AG09309 (cell line): ENCODE results near the gene AQP4.

ENCODE experiments used
- DNase-seq: peaks from one replicate; pipeline ENCODE4 v3.0.0-alpha.2; 2010; ENCODE audit warnings: low read depth
- H3K4me3 ChIP-seq: 2 replicates; pipeline ENCODE4 v1.5.1; 2011; ENCODE audit warnings: mild to moderate bottlenecking, low read depth, low read length, moderate library complexity; ENCODE audit not compliant: control insufficient read depth
- TF ChIP-seq, protein P1 (sequence below): IDR thresholded peaks from 2 replicates; pipeline ENCODE4 v1.5.1; 2011; ENCODE audit warnings: mild to moderate bottlenecking, low read depth, low read length, inconsistent platforms; ENCODE audit not compliant: insufficient read depth, control insufficient read depth; ENCODE audit errors: missing control alignments

Gene AQP4

DNA sequence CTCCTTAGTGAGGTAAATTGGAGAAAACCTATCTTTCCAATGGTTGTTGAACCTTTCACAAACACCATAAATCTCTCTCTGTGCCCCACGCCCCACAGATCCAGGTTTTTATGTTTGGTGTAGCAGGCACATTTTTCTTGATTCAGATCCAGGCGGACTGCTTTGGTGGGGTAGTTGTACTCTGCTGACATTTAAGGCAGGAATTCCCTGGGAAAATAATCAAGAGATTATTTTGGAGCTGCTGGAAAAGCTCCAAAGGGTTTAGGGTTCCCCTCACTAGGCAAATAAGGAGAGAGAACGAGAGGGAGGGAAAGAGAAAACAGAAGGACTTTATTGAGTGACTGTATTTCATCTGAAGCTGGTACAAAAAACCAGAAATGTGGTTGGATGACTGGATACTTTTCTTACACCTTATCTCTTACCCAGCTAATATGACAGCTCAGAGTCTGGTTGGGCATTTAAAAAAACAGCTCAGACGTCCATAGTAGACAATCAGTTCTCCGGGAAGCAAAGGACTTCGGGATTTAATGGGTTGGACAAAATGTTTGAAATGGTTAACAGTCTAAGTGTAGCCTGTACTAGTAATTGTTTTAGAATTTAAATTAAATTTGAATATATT lies 3.6 kb upstream of the AQP4 start:
- H3K4me3 ChIP-seq, result no peak overlapping the region
- TF ChIP-seq, protein P1, sequence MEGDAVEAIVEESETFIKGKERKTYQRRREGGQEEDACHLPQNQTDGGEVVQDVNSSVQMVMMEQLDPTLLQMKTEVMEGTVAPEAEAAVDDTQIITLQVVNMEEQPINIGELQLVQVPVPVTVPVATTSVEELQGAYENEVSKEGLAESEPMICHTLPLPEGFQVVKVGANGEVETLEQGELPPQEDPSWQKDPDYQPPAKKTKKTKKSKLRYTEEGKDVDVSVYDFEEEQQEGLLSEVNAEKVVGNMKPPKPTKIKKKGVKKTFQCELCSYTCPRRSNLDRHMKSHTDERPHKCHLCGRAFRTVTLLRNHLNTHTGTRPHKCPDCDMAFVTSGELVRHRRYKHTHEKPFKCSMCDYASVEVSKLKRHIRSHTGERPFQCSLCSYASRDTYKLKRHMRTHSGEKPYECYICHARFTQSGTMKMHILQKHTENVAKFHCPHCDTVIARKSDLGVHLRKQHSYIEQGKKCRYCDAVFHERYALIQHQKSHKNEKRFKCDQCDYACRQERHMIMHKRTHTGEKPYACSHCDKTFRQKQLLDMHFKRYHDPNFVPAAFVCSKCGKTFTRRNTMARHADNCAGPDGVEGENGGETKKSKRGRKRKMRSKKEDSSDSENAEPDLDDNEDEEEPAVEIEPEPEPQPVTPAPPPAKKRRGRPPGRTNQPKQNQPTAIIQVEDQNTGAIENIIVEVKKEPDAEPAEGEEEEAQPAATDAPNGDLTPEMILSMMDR, result no peak
- no peak for DNase-seq

DNA sequence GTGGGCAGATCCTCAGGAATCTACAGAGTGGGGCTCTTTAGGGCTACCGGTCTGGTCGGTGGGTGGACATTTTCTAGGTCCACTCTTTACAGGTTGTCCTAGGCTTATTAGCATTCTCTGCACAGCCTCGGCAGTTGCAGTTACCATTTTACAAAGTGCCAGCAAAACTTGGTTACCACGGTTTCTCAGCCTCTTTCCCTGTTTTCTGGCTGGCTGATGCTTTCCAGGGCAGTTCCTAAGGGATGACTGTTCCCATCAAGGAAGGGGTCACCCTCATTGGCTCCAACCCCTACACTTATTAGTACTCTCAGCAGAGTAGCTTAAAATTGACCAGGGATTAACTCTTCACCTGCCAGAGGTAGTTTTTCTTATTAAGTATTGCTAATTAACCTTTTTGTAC lies 2.0 kb upstream of the AQP4 start:
- no peak overlapping the region for H3K4me3 ChIP-seq
- TF ChIP-seq, protein P1, result no peak
- DNase-seq, result no peak

DNA sequence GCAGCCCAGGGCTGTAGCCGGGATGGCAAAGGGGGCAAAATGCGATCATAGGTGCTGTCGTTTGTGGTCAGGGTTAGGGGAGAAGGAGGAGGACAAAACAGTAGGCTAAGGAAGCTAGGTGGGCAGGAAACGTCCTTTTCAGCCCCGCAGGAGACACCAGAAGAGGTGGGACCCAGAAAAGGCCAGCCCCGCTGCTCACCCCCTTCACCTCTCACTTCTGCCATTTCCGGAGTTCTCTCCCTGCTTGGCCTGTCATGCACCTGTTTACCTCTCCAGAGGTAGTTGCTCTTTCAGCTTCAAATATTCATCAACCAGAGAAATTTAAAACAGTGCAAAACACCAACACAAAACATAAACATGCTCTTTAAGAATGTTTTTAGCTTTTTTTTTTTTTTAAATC lies 849 bp downstream of the AQP4 start:
- DNase-seq, result no peak
- no peak overlapping the region for H3K4me3 ChIP-seq
- TF ChIP-seq, protein P1, result no peak

DNA sequence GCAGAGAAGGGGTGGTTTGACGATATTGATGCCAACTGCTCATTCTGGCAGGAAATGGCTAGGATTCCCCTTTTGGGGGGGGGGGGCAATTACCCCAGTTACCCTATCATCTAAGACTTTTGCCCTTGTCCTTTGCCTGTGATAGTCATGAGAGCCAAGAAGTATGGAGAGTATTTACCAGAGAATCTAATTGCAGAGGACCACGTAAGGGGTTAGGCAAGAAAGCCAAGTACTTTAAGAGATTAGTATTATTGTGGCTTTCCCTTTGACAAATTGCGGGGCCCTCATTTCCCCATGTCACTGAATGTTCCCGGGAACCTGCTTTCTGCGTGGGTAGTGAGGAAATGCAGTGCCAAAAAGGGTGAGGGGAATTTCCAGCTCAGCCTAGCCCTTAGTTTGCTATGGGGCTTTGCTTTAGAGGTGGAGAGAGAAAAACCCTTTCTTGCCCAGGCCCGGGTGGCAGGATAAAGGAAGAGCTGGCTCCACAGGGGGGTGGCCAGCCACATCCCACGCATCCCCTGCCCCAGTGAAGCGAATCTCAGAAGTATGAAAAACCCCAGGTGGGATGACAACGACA lies 1.5 kb downstream of the AQP4 start:
- DNase-seq, result no peak
- TF ChIP-seq, protein P1, result no peak
- H3K4me3 ChIP-seq, result no peak overlapping the region

DNA sequence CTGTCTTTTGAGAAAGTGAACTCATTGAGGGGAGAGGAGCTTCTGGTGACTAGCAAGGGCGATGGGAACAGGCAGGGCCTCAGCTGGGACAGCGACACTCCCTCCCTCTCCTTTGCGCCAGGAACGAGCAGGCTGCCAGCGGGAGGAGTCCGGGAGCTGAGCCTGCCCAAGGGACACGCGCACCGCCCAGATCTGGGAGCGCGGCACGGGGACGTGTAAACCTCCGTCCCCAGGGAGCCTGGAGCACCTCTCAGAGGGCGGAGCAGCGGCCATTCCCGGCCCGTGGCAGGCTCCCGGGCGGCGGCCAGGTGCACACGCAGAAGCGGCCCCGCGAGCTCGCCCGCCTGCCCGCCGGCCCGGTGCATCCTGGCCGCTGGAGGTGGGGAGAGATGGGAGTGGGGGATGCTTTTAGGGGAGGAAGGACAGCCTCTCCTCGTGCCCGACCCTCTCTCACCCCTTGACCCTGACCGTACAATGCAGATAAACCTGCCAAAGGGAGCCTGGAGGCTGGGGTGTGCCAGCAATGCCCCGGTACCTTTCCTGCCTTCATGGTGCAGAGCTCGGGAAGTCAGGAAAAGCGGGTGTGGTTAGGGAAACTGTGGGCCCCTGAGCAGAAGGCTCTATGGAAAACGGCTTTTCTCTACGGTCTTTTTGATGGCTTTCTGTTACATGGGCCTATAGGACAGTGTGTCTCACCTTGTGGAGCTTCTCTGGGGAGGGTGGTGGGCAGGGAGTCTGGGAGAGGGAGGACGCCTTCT lies 2.2 kb downstream of the AQP4 start:
- H3K4me3 ChIP-seq, result no peak overlapping the region
- TF ChIP-seq, protein P1, result no peak
- no peak for DNase-seq

DNA sequence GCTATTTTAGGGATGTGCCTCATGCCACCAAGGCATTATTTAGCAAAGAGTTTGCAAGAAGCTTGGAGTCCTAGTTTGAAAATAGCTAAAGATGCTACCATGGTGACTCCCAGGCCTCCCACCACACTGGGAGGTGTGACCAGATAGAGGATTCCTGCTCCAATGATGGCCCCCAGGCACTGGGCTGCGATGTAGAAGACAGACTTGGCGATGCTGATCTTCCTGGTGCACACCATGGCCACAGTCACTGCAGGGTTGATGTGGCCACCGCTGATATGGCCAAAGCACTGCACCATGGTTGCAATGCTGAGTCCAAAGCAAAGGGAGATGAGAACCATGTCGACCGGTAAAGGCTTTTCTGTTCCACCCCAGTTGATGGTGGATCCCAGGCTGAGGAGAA lies 3.4 kb downstream of the AQP4 start:
- DNase-seq, result no peak
- no peak overlapping the region for H3K4me3 ChIP-seq
- TF ChIP-seq, protein P1, result no peak
